Ammon's horn (tissue), 1 donor: Measurements from ENCODE around the gene HSD11B2.
"Not testable (repeated sequence)": the region's sequence is repeated elsewhere in the genome, so short reads cannot be mapped to it uniquely, and the experiment has no call there.

Experiments
- DNase-seq: peaks from one replicate; pipeline ENCODE4 v3.0.0-alpha.2; 2016; ENCODE audit warnings: low spot score

HSD11B2 gene

GRCh38 chr16:67415421-67415820 is 15.5 kb upstream of the HSD11B2 start:
- not testable (repeated sequence) for DNase-seq

- DNase-seq = peak; percentile 75
These were observed 14.8 kb upstream of the HSD11B2 start, which contains the start of gene ZDHHC1 for GRCh38 chr16:67415872-67416793. Gene ZDHHC1 (minus strand): TSS chr16:67416477. CDS start chr16:67407775, 8,702 bp downstream.

- DNase-seq = no peak
These were observed 13.4 kb upstream of the HSD11B2 start for GRCh38 chr16:67417333-67418061.

GRCh38 chr16:67419502-67419901 is 11.4 kb upstream of the HSD11B2 start:
- no peak for DNase-seq

GRCh38 chr16:67419931-67420330 is 11.0 kb upstream of the HSD11B2 start:
- DNase-seq = no peak

GRCh38 chr16:67421030-67421429 is 9.9 kb upstream of the HSD11B2 start:
- DNase-seq = no peak

GRCh38 chr16:67423015-67423414 is 7.9 kb upstream of the HSD11B2 start:
- no peak for DNase-seq

GRCh38 chr16:67423611-67424260 is 7.2 kb upstream of the HSD11B2 start:
- no peak for DNase-seq

- DNase-seq = no peak
These were observed 6.7 kb upstream of the HSD11B2 start for GRCh38 chr16:67424261-67424615.

GRCh38 chr16:67425061-67425460 is 5.9 kb upstream of the HSD11B2 start:
- no peak for DNase-seq

GRCh38 chr16:67425580-67425979 is 5.3 kb upstream of the HSD11B2 start:
- DNase-seq = no peak

GRCh38 chr16:67426022-67426421 is 4.9 kb upstream of the HSD11B2 start:
- no peak for DNase-seq

GRCh38 chr16:67426950-67427349 is 4.0 kb upstream of the HSD11B2 start:
- no peak for DNase-seq

- DNase-seq = peak; percentile 66
These were observed 2.7 kb upstream of the HSD11B2 start for GRCh38 chr16:67428146-67428731.

GRCh38 chr16:67429053-67429798 is 1.7 kb upstream of the HSD11B2 start:
- DNase-seq = no peak

- DNase-seq = no peak
These were observed 970 bp upstream of the HSD11B2 start for GRCh38 chr16:67429799-67430503.

- DNase-seq = no peak
These were observed 381 bp upstream of the HSD11B2 start for GRCh38 chr16:67430504-67430976.

- DNase-seq = no peak
These were observed 1.0 kb downstream of the HSD11B2 start for GRCh38 chr16:67431775-67432505.

- no peak for DNase-seq
These were observed 1.6 kb downstream of the HSD11B2 start for GRCh38 chr16:67432506-67432890.

GRCh38 chr16:67433131-67433719 is 2.3 kb downstream of the HSD11B2 start:
- DNase-seq = no peak
